Thyroid gland (tissue), 4 donors: ENCODE data around the gene ADORA2B. TPM values are rescaled to one million over a fixed set of nuclear protein-coding genes. Genes with fewer than 3 reads are reported as not detected.
"Not testable (repeated sequence)": the region's sequence is repeated elsewhere in the genome, so short reads cannot be mapped to it uniquely, and the experiment has no call there.

Experiments
- DNase-seq, 2 donors: peaks; one replicate each; pipeline ENCODE4 v3.0.0-alpha.2; 2019
- H3K27ac ChIP-seq, 3 donors: fragments of 200-600 bp; sonication (generic); 1 replicate in 2 of 3; 2 replicates in 1 of 3; pipeline ENCODE4 v1.5.1; 2016 to 2019; ENCODE audit warnings: mild to moderate bottlenecking in 1 of 3, moderate library complexity in 1 of 3
- H3K27me3 ChIP-seq: fragments of 200-600 bp; sonication (generic); one replicate; pipeline ENCODE4 v1.5.1; 2019
- H3K36me3 ChIP-seq, 2 donors: fragments of 200-600 bp; sonication (generic); one replicate each; pipeline ENCODE4 v1.5.1; 2016 to 2019
- H3K4me1 ChIP-seq, 2 donors: fragments of 200-600 bp; sonication (generic); one replicate each; pipeline ENCODE4 v1.5.1; 2017 to 2019
- H3K4me3 ChIP-seq, 3 donors: fragments of 200-600 bp; sonication (generic); replicated peaks in 1 of 3; 1 replicate in 2 of 3; 2 replicates in 1 of 3; pipeline ENCODE4 v1.5.1; 2016; ENCODE audit warnings: mild to moderate bottlenecking in 1 of 3
- H3K9me3 ChIP-seq: fragments of 200-600 bp; sonication (generic); one replicate; pipeline ENCODE4 v1.5.1; 2017
- POLR2A ChIP-seq, 2 donors: fragments of 450-650 bp; IDR thresholded peaks; one replicate each; pipeline ENCODE4 v1.6.1; 2017; ENCODE audit warnings: antibody characterized with exemption in 2 of 2, mild to moderate bottlenecking in 2 of 2, moderate library complexity in 1 of 2
- WGBS, 2 donors: methylation state at CpG; one replicate each; pipeline ENCODE4 v1.1.5; 2017; 5-methylcytosine and 5-hydroxymethylcytosine counted together
- intact Hi-C: fragments of 100-400 bp; cut with DNase I; formaldehyde crosslinking; loops from one replicate; pipeline ENCODE4 v1.15.1; 2023
- total RNA-seq, 4 donors: library from RNA; depleted of rRNA; stranded (reverse); fragments of >200 nt; gene quantifications; one replicate each; pipeline ENCODE4 v1.2.3, GENCODE V29; 2016
- TF ChIP-seq, protein P1 (sequence below), 6 experiments: fragments of 200-600 bp in 3 of 6; fragments of 450-650 bp in 3 of 6; sonication (generic) in 3 of 6; IDR thresholded peaks; one replicate each; pipeline ENCODE4 v1.5.1; 2016 to 2019; ENCODE audit warnings: antibody characterized with exemption in 6 of 6, mild to moderate bottlenecking in 2 of 6, inconsistent platforms in 1 of 6, moderate library complexity in 1 of 6

Gene ADORA2B
- not detected for total RNA-seq

DNA sequence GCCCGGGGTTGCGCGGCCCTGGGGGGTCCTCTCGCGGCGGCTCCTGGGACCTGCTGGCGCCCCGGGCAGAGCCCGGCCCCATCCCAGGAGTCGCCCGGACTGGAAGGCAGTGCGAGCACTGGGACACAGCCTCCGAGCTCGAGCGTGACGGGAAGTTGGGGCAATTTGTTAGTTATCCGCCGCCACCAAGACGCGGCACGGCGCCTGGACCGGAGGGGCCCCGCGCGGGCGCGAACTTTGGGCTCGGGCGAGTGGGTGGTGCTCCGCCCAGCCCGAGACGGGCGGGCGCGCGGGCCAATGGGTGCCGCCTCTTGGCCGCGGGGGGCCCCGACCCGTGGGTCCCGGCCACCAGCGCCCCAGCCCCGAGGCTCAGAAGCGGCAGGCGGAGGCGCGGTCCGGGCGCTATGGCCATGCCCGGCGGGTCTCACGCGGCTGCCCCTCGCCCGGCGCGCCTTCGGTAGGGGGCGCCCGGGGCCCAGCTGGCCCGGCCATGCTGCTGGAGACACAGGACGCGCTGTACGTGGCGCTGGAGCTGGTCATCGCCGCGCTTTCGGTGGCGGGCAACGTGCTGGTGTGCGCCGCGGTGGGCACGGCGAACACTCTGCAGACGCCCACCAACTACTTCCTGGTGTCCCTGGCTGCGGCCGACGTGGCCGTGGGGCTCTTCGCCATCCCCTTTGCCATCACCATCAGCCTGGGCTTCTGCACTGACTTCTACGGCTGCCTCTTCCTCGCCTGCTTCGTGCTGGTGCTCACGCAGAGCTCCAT, at the start of gene ADORA2B:
Gene ADORA2B (plus strand): TSS at position 372 of the 768 bp plus-strand sequence. CDS start 119 bp downstream, at position 491.
- Histone ChIP-seq H3K9me3 (no peaks in the 10 kb centered on the region), H3K27ac (no peak within 1 kb of the TSS), H3K36me3 (no peaks in the 10 kb centered on the region), H3K27me3 (no peaks in the 10 kb centered on the region), H3K4me1 (peaks cover 11 to 22% of the 10 kb centered on the region in 2 donors), H3K4me3 (peak within 1 kb of the TSS; percentile 25 to 32 (median 25))
- TF ChIP-seq, protein P1, sequence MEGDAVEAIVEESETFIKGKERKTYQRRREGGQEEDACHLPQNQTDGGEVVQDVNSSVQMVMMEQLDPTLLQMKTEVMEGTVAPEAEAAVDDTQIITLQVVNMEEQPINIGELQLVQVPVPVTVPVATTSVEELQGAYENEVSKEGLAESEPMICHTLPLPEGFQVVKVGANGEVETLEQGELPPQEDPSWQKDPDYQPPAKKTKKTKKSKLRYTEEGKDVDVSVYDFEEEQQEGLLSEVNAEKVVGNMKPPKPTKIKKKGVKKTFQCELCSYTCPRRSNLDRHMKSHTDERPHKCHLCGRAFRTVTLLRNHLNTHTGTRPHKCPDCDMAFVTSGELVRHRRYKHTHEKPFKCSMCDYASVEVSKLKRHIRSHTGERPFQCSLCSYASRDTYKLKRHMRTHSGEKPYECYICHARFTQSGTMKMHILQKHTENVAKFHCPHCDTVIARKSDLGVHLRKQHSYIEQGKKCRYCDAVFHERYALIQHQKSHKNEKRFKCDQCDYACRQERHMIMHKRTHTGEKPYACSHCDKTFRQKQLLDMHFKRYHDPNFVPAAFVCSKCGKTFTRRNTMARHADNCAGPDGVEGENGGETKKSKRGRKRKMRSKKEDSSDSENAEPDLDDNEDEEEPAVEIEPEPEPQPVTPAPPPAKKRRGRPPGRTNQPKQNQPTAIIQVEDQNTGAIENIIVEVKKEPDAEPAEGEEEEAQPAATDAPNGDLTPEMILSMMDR (IDR thresholded peaks at IDR 0.05), result peak in 3 of 6 experiments; percentile 36 to 59 (median 46)
- TF ChIP-seq POLR2A (IDR thresholded peaks at IDR 0.05), result no peak
- intact Hi-C loops, result no loop called here
- DNase-seq, result peak; percentile 54 to 55
- 0 to 13% methylated on average over 3 to 7 of the region's 88 CpGs for WGBS, 2 donors

DNA sequence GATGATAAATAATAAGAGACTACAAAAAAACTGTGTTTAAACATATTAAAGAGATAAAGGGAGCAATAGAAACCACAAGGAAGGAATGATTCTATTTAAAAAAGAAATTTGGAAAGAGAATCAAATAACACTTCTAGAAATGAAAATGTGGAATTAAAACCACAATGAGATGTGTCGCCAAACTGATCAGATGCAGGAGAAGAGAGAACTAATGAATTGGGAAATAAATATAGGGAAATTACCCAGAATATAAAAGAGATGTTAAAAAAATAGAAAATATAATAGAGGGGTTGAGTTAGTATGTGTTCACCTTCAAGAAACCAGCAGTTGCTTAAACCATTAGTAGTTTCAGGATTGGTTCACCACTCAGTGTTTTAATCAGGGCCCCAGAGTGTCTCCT, 48.7 kb upstream of the ADORA2B start:
- WGBS, 2 donors, result 96 to 100% methylated on average over 1 of the region's 1 CpG

DNA sequence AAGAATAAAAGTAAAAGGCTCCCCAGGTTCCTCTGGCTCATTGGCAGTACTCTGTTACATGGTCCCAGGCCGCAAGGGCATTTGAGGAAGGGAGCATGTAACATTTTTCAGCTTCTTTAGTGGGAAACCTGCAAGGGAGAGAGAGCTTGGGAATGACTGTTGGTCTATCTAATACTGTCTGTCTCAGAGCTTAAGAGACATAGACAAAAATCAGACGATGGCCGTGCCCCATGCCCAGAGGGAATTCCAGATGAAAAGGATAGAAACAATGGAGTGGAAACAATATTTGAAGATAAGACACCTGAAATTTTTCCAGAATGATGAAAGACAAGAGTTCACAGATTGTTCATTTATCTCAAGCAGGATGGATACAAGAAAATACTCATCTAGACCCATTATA, 48.1 kb upstream of the ADORA2B start:
- H3K4me3 ChIP-seq, result no peak overlapping the region
- no peaks in the 10 kb centered on the region for H3K27me3 ChIP-seq
- WGBS, 2 donors, result 92 to 94% methylated on average over 3 of the region's 3 CpGs
- peaks cover 11 to 16% of the 10 kb centered on the region in 2 donors for H3K4me1 ChIP-seq
- intact Hi-C loops, result no loop called here
- TF ChIP-seq, protein P1 (IDR thresholded peaks at IDR 0.05), result no peak
- TF ChIP-seq POLR2A (IDR thresholded peaks at IDR 0.05), result no peak
- H3K27ac ChIP-seq, result no peak overlapping the region
- no peak for DNase-seq
- H3K9me3 ChIP-seq, result no peaks in the 10 kb centered on the region
- no peaks in the 10 kb centered on the region for H3K36me3 ChIP-seq

More for the DNA sequence above, 48.7 kb upstream of the ADORA2B start:
- no peak overlapping the region for H3K4me3 ChIP-seq
- peaks cover 11 to 16% of the 10 kb centered on the region in 2 donors for H3K4me1 ChIP-seq
- H3K27ac ChIP-seq, result no peak overlapping the region
- no peak for DNase-seq
- no peaks in the 10 kb centered on the region for H3K27me3 ChIP-seq
- intact Hi-C loops, result no loop called here
- H3K9me3 ChIP-seq, result no peaks in the 10 kb centered on the region
- H3K36me3 ChIP-seq, result no peaks in the 10 kb centered on the region
- no peak for TF ChIP-seq POLR2A (IDR thresholded peaks at IDR 0.05)
- TF ChIP-seq, protein P1 (IDR thresholded peaks at IDR 0.05), result no peak

DNA sequence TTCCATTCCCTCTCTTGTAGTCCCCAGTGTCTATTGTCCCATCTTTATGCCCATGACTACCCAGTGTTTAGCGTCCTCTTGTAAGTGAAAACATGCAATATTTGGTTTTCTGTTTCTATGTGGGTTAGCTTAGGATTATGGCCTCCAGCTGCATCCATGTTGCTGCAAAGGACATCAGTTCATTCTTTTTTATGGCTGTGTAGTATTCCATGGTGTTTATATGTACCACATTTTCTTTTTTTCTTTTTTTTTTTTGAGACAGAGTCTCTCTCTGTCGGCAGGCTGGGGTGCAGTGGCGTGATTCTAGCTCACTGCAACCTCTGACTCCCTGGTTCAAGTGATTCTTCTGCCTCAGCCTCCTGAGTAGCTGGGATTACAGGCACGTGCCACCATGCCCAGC, 45.3 kb upstream of the ADORA2B start:
- H3K4me1 ChIP-seq, H3K4me3 ChIP-seq, intact Hi-C loops, H3K27ac ChIP-seq, H3K9me3 ChIP-seq, H3K27me3 ChIP-seq, DNase-seq, H3K36me3 ChIP-seq: not testable (repeated sequence)
- 91 to 93% methylated on average over 4 of the region's 4 CpGs for WGBS, 2 donors

DNA sequence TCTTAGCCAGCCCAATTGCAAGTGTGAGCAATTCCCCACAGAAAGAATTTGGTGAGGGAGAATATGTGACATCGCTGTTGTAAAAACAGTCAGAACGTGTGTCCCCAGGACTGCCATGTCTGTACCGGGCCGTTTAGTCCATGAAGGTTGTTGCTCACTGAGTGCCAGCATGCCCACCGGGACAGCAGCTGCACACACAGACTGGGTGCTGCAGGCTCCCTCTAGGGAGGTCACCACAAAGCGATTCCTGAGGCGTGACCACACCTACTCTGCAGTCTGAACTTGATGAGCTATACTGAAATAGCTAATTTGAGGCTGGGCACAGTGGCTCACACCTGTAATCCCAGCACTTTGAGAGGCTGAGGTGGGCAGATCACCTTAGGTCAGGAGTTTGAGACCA, 44.1 kb upstream of the ADORA2B start:
- DNase-seq, result no peak
- no peaks in the 10 kb centered on the region for H3K9me3 ChIP-seq
- no peak overlapping the region for H3K4me3 ChIP-seq
- no peaks in the 10 kb centered on the region for H3K4me1 ChIP-seq
- intact Hi-C loops, result no loop called here
- H3K27ac ChIP-seq, result no peak overlapping the region
- WGBS, 2 donors, result 73 to 84% methylated on average over 5 to 7 of the region's 7 CpGs
- no peaks in the 10 kb centered on the region for H3K36me3 ChIP-seq
- H3K27me3 ChIP-seq, result no peaks in the 10 kb centered on the region
- TF ChIP-seq POLR2A (IDR thresholded peaks at IDR 0.05), result no peak
- TF ChIP-seq, protein P1 (IDR thresholded peaks at IDR 0.05), result no peak

DNA sequence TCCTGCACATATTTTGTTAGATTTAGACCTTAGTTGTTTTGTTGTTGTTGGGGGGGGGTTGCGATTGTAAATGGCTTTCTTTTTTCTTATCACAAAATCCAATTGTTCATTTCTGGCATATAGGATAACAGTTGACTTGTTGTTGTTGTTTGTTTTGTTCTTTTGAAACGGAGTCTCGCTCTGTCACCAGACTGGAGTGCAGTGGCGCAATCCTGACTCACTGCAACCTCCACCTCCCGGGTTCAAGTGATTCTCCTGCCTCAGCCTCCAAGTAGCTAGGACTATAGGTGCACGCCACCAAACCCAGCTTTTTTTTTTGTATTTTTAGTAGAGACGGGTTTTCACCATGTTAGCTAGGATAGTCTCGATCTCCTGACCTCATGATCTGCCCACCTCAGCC, 39.7 kb upstream of the ADORA2B start:
- H3K27ac ChIP-seq, DNase-seq, H3K4me3 ChIP-seq, H3K4me1 ChIP-seq, H3K36me3 ChIP-seq, H3K9me3 ChIP-seq, H3K27me3 ChIP-seq, intact Hi-C loops: not testable (repeated sequence)
- 90 to 97% methylated on average over 8 of the region's 8 CpGs for WGBS, 2 donors
